Mucosa of descending colon (tissue), 3 donors: ENCODE data around the gene TEX26. TPM values are rescaled to one million over a fixed set of nuclear protein-coding genes. Genes with fewer than 3 reads are reported as not detected.

Source experiments
- ATAC-seq: fragments of 200-7000 bp; cut with Tn5 transposase; one replicate; pipeline ENCODE4 v1.9.1; 2020; ENCODE audit warnings: mild to moderate bottlenecking, moderate library complexity
- DNase-seq, 3 donors: peaks; one replicate each; pipeline ENCODE4 v3.0.0-alpha.2; 2020
- H3K36me3 ChIP-seq: fragments of 200-600 bp; one replicate; pipeline ENCODE4 v1.8.0; 2021; ENCODE audit warnings: low read depth, mild to moderate bottlenecking
- H3K4me1 ChIP-seq: fragments of 200-600 bp; one replicate; pipeline ENCODE4 v1.8.0; 2021; ENCODE audit warnings: low read depth, mild to moderate bottlenecking
- H3K4me3 ChIP-seq: fragments of 200-600 bp; one replicate; pipeline ENCODE4 v1.8.0; 2021; ENCODE audit warnings: mild to moderate bottlenecking
- H3K9me3 ChIP-seq: fragments of 200-600 bp; one replicate; pipeline ENCODE4 v1.8.0; 2021; ENCODE audit warnings: mild to moderate bottlenecking
- CTCF ChIP-seq: fragments of 200-600 bp; IDR thresholded peaks from one replicate; pipeline ENCODE4 v1.8.0; 2022; ENCODE audit warnings: antibody characterized with exemption, mild to moderate bottlenecking
- intact Hi-C, 2 donors: fragments of 100-400 bp; cut with DNase I in 1 of 2; cut with micrococcal nuclease in 1 of 2; formaldehyde crosslinking; loops; one replicate each; pipeline versions ENCODE4 v1.11.0 to v1.11.1; 2022; cut with DNase I, micrococcal nuclease
- total RNA-seq, 3 donors: library from RNA; stranded (reverse); fragmentation: NEBNext Ultra II Directional in 2 of 3; extraction: Animal tissue kit (Norgen Biotek cat#: 25700) in 2 of 3; gene quantifications; one replicate each; pipeline versions ENCODE4 v1.2.1 to v1.2.4, GENCODE V29; 2021 to 2023
- donor health status: DM: no; HTN: no; CAD: no; lungs with moderate emphysema.
- donor health status: DM: no; HTN: no; CAD: no.
- donor health status: DM: no; HTN: yes; CAD: no.

Gene TEX26
- total RNA-seq, 3 donors from 2014 or later: not detected

GRCh38 chr13:30971575-30971974, 39.1 kb downstream of the TEX26 start:
- no peaks in the 10 kb centered on the region for H3K36me3 ChIP-seq
- no peak for TF ChIP-seq CTCF
- H3K4me1 ChIP-seq: no peaks in the 10 kb centered on the region
- H3K4me3 ChIP-seq: no peak overlapping the region
- intact Hi-C loops: no loop called here
- no peak for ATAC-seq
- DNase-seq: no peak
- H3K9me3 ChIP-seq: no peaks in the 10 kb centered on the region

- TF ChIP-seq CTCF: no peak
- intact Hi-C loops: no loop called here
- Histone ChIP-seq H3K36me3 (no peaks in the 10 kb centered on the region), H3K4me1 (no peaks in the 10 kb centered on the region), H3K9me3 (no peaks in the 10 kb centered on the region), H3K4me3 (no peak overlapping the region)
- ATAC-seq: peak; percentile 31
- peak in 1 of 3 donors; percentile 15 for DNase-seq
Observed at GRCh38 chr13:30972888-30973377, 40.5 kb downstream of the TEX26 start.

GRCh38 chr13:30974350-30974749, 41.9 kb downstream of the TEX26 start:
- Histone ChIP-seq H3K36me3 (no peaks in the 10 kb centered on the region), H3K9me3 (no peaks in the 10 kb centered on the region), H3K4me3 (no peak overlapping the region), H3K4me1 (peaks cover 3% of the 10 kb centered on the region)
- no peak for TF ChIP-seq CTCF
- intact Hi-C loops: no loop called here
- ATAC-seq (no peak), DNase-seq (no peak)

GRCh38 chr13:30976025-30976424, 43.6 kb downstream of the TEX26 start:
- no peak for TF ChIP-seq CTCF
- ATAC-seq: no peak
- no peaks in the 10 kb centered on the region for H3K9me3 ChIP-seq

GRCh38 chr13:30978981-30979956, 46.8 kb downstream of the TEX26 start:
- intact Hi-C loops: no loop called here
- peaks cover 4% of the 10 kb centered on the region for H3K4me1 ChIP-seq
- peak in 2 of 3 donors; percentile 57 to 77 for DNase-seq

More at GRCh38 chr13:30976025-30976424, 43.6 kb downstream of the TEX26 start:
- peaks cover 4% of the 10 kb centered on the region for H3K4me1 ChIP-seq
- H3K4me3 ChIP-seq: no peak overlapping the region
- no peaks in the 10 kb centered on the region for H3K36me3 ChIP-seq
- intact Hi-C loops: no loop called here
- DNase-seq: no peak

More at GRCh38 chr13:30978981-30979956, 46.8 kb downstream of the TEX26 start:
- no peak overlapping the region for H3K4me3 ChIP-seq
- TF ChIP-seq CTCF: peak; percentile 58
- H3K9me3 ChIP-seq: no peaks in the 10 kb centered on the region
- ATAC-seq: peak; percentile 72
- H3K36me3 ChIP-seq: no peaks in the 10 kb centered on the region
